Breast epithelium (tissue), 4 donors: ENCODE measurements around the gene PEX5L. TPM values are rescaled to one million over a fixed set of nuclear protein-coding genes. Genes with fewer than 3 reads are reported as not detected.

Experiments
- DNase-seq, 2 donors: peaks; one replicate each; pipeline ENCODE4 v3.0.0-alpha.2; 2019; ENCODE audit warnings: low spot score in 2 of 2
- H3K27ac ChIP-seq, 2 donors: fragments of 200-600 bp; sonication (generic) in 1 of 2; one replicate each; pipeline ENCODE4 v1.5.1; 2016 to 2019; ENCODE audit warnings: mild to moderate bottlenecking in 1 of 2
- H3K27me3 ChIP-seq, 2 donors: fragments of 200-600 bp; sonication (generic) in 1 of 2; one replicate each; pipeline versions ENCODE4 v1.5.1 to v1.6.0; 2017 to 2019; ENCODE audit warnings: control low read depth in 1 of 2, mild to moderate bottlenecking in 1 of 2
- H3K36me3 ChIP-seq: fragments of 200-600 bp; one replicate; pipeline ENCODE4 v1.5.1; 2019
- H3K4me1 ChIP-seq, 2 donors: fragments of 200-600 bp; sonication (generic); one replicate each; pipeline ENCODE4 v1.5.1; 2016 to 2019; ENCODE audit warnings: control low read depth in 1 of 2
- H3K4me3 ChIP-seq, 3 donors: fragments of 200-600 bp; sonication (generic); 1 replicate in 2 of 3; 2 replicates in 1 of 3; pipeline ENCODE4 v1.5.1; 2016 to 2019; ENCODE audit warnings: mild to moderate bottlenecking in 3 of 3, moderate library complexity in 2 of 3
- H3K9me3 ChIP-seq, 2 donors: fragments of 200-600 bp; sonication (generic) in 1 of 2; one replicate each; pipeline ENCODE4 v1.5.1; 2016 to 2019; ENCODE audit warnings: control low read depth in 1 of 2
- CTCF ChIP-seq, 3 donors: fragments of 450-650 bp; IDR thresholded peaks; one replicate each; pipeline ENCODE4 v1.5.1; 2016 to 2017; ENCODE audit warnings: antibody characterized with exemption in 3 of 3, mild to moderate bottlenecking in 3 of 3, moderate library complexity in 3 of 3
- POLR2A ChIP-seq: fragments of 450-650 bp; IDR thresholded peaks from one replicate; pipeline ENCODE4 v1.6.1; 2016; ENCODE audit warnings: antibody characterized with exemption, mild to moderate bottlenecking, moderate library complexity
- POLR2AphosphoS5 ChIP-seq, 3 donors: sonication (generic); formaldehyde crosslinking; IDR thresholded peaks; one replicate each; pipeline ENCODE4 v1.6.1; 2017; ENCODE audit warnings: antibody characterized with exemption in 3 of 3
- intact Hi-C: fragments of 100-400 bp; cut with DNase I; formaldehyde crosslinking; loops from one replicate; pipeline ENCODE4 v1.15.1; 2023; ENCODE audit warnings: low total_unique reads
- total RNA-seq, 3 donors: library from RNA; depleted of rRNA; stranded (reverse); fragments of >200 nt; gene quantifications; one replicate each; pipeline ENCODE4 v1.1.0, GENCODE V29; 2016

The PEX5L gene
- total RNA-seq, 3 donors from 2014 or later = 0.48 to 3.3 (median 1.6) TPM

- Histone ChIP-seq H3K9me3 (no peaks in the 10 kb centered on the region), H3K27ac (no peak overlapping the region), H3K27me3 (no peaks in the 10 kb centered on the region), H3K36me3 (no peaks in the 10 kb centered on the region), H3K4me1 (no peaks in the 10 kb centered on the region), H3K4me3 (no peak overlapping the region)
- no peak for DNase-seq
- no peak for TF ChIP-seq POLR2A
- TF ChIP-seq POLR2AphosphoS5 (IDR thresholded peaks at IDR 0.05) = no peak
- no peak for TF ChIP-seq CTCF (IDR thresholded peaks at IDR 0.05)
- intact Hi-C loops = no loop called here
Measured at GRCh38 chr3:179896507-179896906, 140.2 kb downstream of the PEX5L start.

GRCh38 chr3:179895330-179895729 is 141.4 kb downstream of the PEX5L start:
- no peak for DNase-seq
- Histone ChIP-seq H3K27me3 (no peaks in the 10 kb centered on the region), H3K36me3 (no peaks in the 10 kb centered on the region), H3K27ac (no peak overlapping the region), H3K9me3 (no peaks in the 10 kb centered on the region), H3K4me3 (no peak overlapping the region), H3K4me1 (no peaks in the 10 kb centered on the region)
- TF ChIP-seq POLR2A (no peak), CTCF (IDR thresholded peaks at IDR 0.05) (no peak), POLR2AphosphoS5 (IDR thresholded peaks at IDR 0.05) (no peak)
- intact Hi-C loops = no loop called here

- Histone ChIP-seq H3K9me3 (no peaks in the 10 kb centered on the region), H3K27ac (no peak overlapping the region), H3K27me3 (no peaks in the 10 kb centered on the region), H3K36me3 (no peaks in the 10 kb centered on the region), H3K4me1 (no peaks in the 10 kb centered on the region), H3K4me3 (no peak overlapping the region)
- intact Hi-C loops = no loop called here
- TF ChIP-seq POLR2A (no peak), POLR2AphosphoS5 (IDR thresholded peaks at IDR 0.05) (no peak), CTCF (IDR thresholded peaks at IDR 0.05) (no peak)
- DNase-seq = no peak
Measured at GRCh38 chr3:179887295-179887943, 149.3 kb downstream of the PEX5L start.

GRCh38 chr3:179885950-179886349 is 150.8 kb downstream of the PEX5L start:
- Histone ChIP-seq H3K27ac (no peak overlapping the region), H3K27me3 (no peaks in the 10 kb centered on the region), H3K4me1 (no peaks in the 10 kb centered on the region), H3K36me3 (no peaks in the 10 kb centered on the region), H3K4me3 (no peak overlapping the region), H3K9me3 (no peaks in the 10 kb centered on the region)
- no peak for DNase-seq
- intact Hi-C loops = no loop called here
- TF ChIP-seq CTCF (IDR thresholded peaks at IDR 0.05) = no peak
- TF ChIP-seq POLR2AphosphoS5 (IDR thresholded peaks at IDR 0.05) = no peak
- no peak for TF ChIP-seq POLR2A

- Histone ChIP-seq H3K4me3 (no peak overlapping the region), H3K27ac (no peak overlapping the region), H3K9me3 (no peaks in the 10 kb centered on the region), H3K4me1 (no peaks in the 10 kb centered on the region), H3K36me3 (no peaks in the 10 kb centered on the region), H3K27me3 (no peaks in the 10 kb centered on the region)
- intact Hi-C loops = no loop called here
- DNase-seq = no peak
- TF ChIP-seq POLR2A = no peak
- no peak for TF ChIP-seq CTCF (IDR thresholded peaks at IDR 0.05)
- no peak for TF ChIP-seq POLR2AphosphoS5 (IDR thresholded peaks at IDR 0.05)
Measured at GRCh38 chr3:179884136-179884535, 152.6 kb downstream of the PEX5L start.
